Neuronal stem cell (in vitro differentiated cells): Measurements from ENCODE around the gene PRR16.
"Not testable (repeated sequence)": the region's sequence is repeated elsewhere in the genome, so short reads cannot be mapped to it uniquely, and the experiment has no call there.

ENCODE experiments used
- DNase-seq: peaks from one replicate; pipeline ENCODE4 v3.0.0-alpha.2; 2013; ENCODE audit warnings: low spot score
- H2AFZ ChIP-seq: one replicate; pipeline ENCODE4 v1.6.1; 2013; ENCODE audit warnings: mild to moderate bottlenecking, low read length, inconsistent platforms
- H2AK5ac ChIP-seq: 2 replicates; pipeline ENCODE4 v1.6.1; 2013; ENCODE audit warnings: low read depth, mild to moderate bottlenecking, inconsistent platforms, low read length, moderate library complexity, mixed read lengths
- H2BK120ac ChIP-seq: 2 replicates; pipeline ENCODE4 v1.6.1; 2013; ENCODE audit warnings: low read depth, mild to moderate bottlenecking, inconsistent platforms, low read length, moderate library complexity, mixed read lengths
- H2BK12ac ChIP-seq: one replicate; pipeline ENCODE4 v1.6.1; 2013; ENCODE audit warnings: low read length, inconsistent platforms
- H2BK15ac ChIP-seq: 2 replicates; pipeline ENCODE4 v1.6.1; 2013; ENCODE audit warnings: mild to moderate bottlenecking, low read length, inconsistent platforms, mixed read lengths
- H2BK5ac ChIP-seq: one replicate; pipeline ENCODE4 v1.6.1; 2013; ENCODE audit warnings: inconsistent platforms, mild to moderate bottlenecking, low read length, moderate library complexity
- H3K14ac ChIP-seq: one replicate; pipeline ENCODE4 v1.6.1; 2013; ENCODE audit warnings: low read length, inconsistent platforms
- H3K18ac ChIP-seq: 2 replicates; pipeline ENCODE4 v1.6.1; 2013; ENCODE audit warnings: low read length, inconsistent platforms
- H3K23ac ChIP-seq: 2 replicates; pipeline ENCODE4 v1.6.1; 2013; ENCODE audit warnings: low read depth, mild to moderate bottlenecking, mixed read lengths, low read length, inconsistent platforms; ENCODE audit not compliant: poor library complexity
- H3K27ac ChIP-seq: replicated peaks from 3 replicates; pipeline ENCODE4 v1.5.1; 2013; ENCODE audit warnings: low read length, inconsistent platforms
- H3K27me3 ChIP-seq, 3 experiments: 2 replicates each; pipeline ENCODE4 v1.6.1; 2013; ENCODE audit warnings: low read length in 3 of 3, mild to moderate bottlenecking in 2 of 3, inconsistent platforms in 1 of 3, low read depth in 1 of 3, mixed read lengths in 1 of 3, moderate library complexity in 1 of 3; ENCODE audit not compliant: control insufficient read depth in 3 of 3, insufficient read depth in 3 of 3
- H3K36me3 ChIP-seq, 2 donors: replicated peaks in 1 of 2; 2 replicates each; pipeline ENCODE4 v1.6.1; 2013; ENCODE audit warnings: low read length in 2 of 2; ENCODE audit not compliant: control insufficient read depth in 2 of 2, insufficient read depth in 2 of 2
- H3K4ac ChIP-seq: 2 replicates; pipeline ENCODE4 v1.6.1; 2013; ENCODE audit warnings: inconsistent platforms, mild to moderate bottlenecking, low read length, moderate library complexity
- H3K4me1 ChIP-seq, 2 donors: 1 replicate in 1 of 2; 2 replicates in 1 of 2; pipeline ENCODE4 v1.6.1; 2013; ENCODE audit warnings: low read length in 2 of 2, low read depth in 1 of 2; ENCODE audit not compliant: control insufficient read depth in 2 of 2, insufficient read depth in 1 of 2
- H3K4me2 ChIP-seq: one replicate; pipeline ENCODE4 v1.6.1; 2013; ENCODE audit warnings: mild to moderate bottlenecking, low read length, inconsistent platforms; ENCODE audit not compliant: insufficient read depth, poor library complexity, severe bottlenecking
- H3K4me3 ChIP-seq, 2 donors: 2 replicates each; pipeline ENCODE4 v1.5.1; 2013; ENCODE audit warnings: low read length in 2 of 2, mild to moderate bottlenecking in 2 of 2, inconsistent platforms in 1 of 2, moderate library complexity in 1 of 2
- H3K79me1 ChIP-seq: one replicate; pipeline ENCODE4 v1.6.1; 2013; ENCODE audit warnings: low read depth, mild to moderate bottlenecking, inconsistent platforms, low read length, moderate library complexity
- H3K9ac ChIP-seq: one replicate; pipeline ENCODE4 v1.6.1; 2013; ENCODE audit warnings: mild to moderate bottlenecking, low read depth, low read length, inconsistent platforms; ENCODE audit not compliant: poor library complexity
- H3K9me3 ChIP-seq, 2 donors: replicated peaks in 1 of 2; 2 replicates each; pipeline versions ENCODE3 to v1.6.1; 2013; ENCODE audit warnings: low read length in 2 of 2, mild to moderate bottlenecking in 2 of 2, inconsistent platforms in 1 of 2, low read depth in 1 of 2, mixed read lengths in 1 of 2, moderate library complexity in 1 of 2; ENCODE audit not compliant: control insufficient read depth in 2 of 2, insufficient read depth in 1 of 2
- H4K8ac ChIP-seq: one replicate; pipeline ENCODE4 v1.6.1; 2013; ENCODE audit warnings: low read depth, mild to moderate bottlenecking, inconsistent platforms, low read length, moderate library complexity
- H4K91ac ChIP-seq: one replicate; pipeline ENCODE4 v1.6.1; 2013; ENCODE audit warnings: low read length, low read depth, mild to moderate bottlenecking, inconsistent platforms; ENCODE audit not compliant: poor library complexity
- WGBS, 2 donors: extraction: QIAGEN DNeasy Blood & Tissue Kit; methylation state at CpG; one replicate each; pipeline ENCODE4 v1.1.7; 2013; ENCODE audit warnings: missing lambda C conversion rate in 2 of 2, mixed read lengths in 1 of 2; ENCODE audit not compliant: insufficient read length in 2 of 2, insufficient replicate concordance in 1 of 2; ENCODE audit errors: extremely low coverage in 2 of 2; 5-methylcytosine and 5-hydroxymethylcytosine counted together

Gene PRR16

DNA sequence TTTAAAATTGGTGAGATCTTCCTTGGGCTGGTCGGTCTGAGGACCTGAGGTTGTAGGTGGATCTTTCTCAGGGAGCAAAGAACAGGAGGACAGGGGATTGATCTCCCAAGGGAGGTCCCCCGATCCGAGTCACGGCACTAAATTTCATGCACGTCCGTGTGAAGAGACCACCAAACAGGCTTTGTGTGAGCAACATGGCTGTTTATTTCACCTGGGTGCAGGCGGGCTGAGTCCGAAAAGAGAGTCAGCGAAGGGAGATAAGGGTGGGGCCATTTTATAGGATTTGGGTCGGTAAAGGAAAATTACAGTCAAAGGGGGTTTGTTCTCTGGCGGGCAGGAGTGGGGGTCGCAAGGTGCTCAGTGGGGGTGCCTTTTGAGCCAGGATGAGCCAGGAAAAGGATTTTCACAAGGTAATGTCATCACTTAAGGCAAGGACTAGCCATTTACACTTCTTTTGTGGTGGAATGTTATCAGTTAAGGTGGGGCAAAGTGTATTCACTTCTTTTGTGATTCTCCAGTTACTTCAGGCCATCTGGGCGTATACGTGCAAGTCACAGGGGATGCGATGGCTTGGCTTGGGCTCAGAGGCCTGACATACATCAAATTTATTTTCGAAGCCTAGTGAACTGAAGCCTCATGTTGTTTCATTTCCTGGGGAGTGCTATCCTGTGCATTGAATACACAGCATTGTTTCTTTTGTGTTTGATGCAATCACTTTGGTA, 238.9 kb downstream of the PRR16 start:
- WGBS, 2 donors = no CpG with 5 or more reads among the region's 16 CpGs
- H2BK5ac ChIP-seq, H3K14ac ChIP-seq, H3K27ac ChIP-seq, H4K8ac ChIP-seq, H3K4me3 ChIP-seq, H3K4me1 ChIP-seq, H3K9me3 ChIP-seq, H3K9ac ChIP-seq, H3K18ac ChIP-seq, H2BK120ac ChIP-seq, H3K23ac ChIP-seq, H2BK15ac ChIP-seq, H4K91ac ChIP-seq, H3K36me3 ChIP-seq, H2AK5ac ChIP-seq, H2AFZ ChIP-seq, DNase-seq, H3K27me3 ChIP-seq, H2BK12ac ChIP-seq, H3K79me1 ChIP-seq, H3K4ac ChIP-seq: not testable (repeated sequence)
- peak overlapping the region; percentile 11 for H3K4me2 ChIP-seq

DNA sequence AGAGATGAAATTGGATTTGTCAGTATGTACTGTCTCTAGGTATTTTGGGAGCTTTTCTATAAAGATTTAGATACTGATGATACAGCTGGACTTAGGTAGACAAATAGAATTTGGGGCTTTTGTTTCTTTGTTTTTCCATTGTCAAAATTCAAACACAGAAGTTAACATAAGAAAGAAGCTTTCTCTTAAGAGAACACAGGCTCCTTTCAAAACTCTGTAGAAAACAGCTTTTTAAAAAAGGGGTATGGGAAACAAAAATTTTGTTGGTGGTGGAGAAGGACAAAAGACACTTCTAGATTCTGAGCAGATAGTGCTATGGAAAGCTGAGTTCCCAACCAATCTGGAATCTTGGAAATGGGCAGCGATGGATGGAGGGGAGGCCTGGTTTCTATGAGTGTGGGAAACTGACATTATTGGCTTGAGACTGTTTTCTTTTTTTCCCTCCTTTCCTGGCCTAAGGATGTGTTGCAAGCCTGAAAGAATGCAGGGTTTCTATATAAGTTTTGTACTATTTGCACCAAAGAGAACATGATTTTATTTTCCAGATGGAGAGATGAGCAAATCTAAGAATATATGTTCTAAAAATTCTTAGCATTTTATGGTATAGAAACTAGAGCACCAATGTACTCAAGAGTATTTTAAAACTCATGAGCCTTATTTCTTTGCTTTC, 240.0 kb downstream of the PRR16 start:
- H2BK120ac ChIP-seq = no peak overlapping the region
- no peak overlapping the region for H3K4me2 ChIP-seq
- no peak for DNase-seq
- no peak overlapping the region for H3K4me3 ChIP-seq
- no peak overlapping the region for H3K18ac ChIP-seq
- H4K8ac ChIP-seq = no peak overlapping the region
- no peaks in the 10 kb centered on the region for H3K4me1 ChIP-seq
- H3K9me3 ChIP-seq = no peaks in the 10 kb centered on the region
- H3K79me1 ChIP-seq = no peaks in the 10 kb centered on the region
- H4K91ac ChIP-seq = no peak overlapping the region
- H3K4ac ChIP-seq = no peak overlapping the region
- no CpG with 5 or more reads among the region's 1 CpG for WGBS, 2 donors
- H2AFZ ChIP-seq = no peak overlapping the region
- H3K36me3 ChIP-seq = no peaks in the 10 kb centered on the region
- H2AK5ac ChIP-seq = no peak overlapping the region
- H3K27me3 ChIP-seq = peaks cover 0 to 5% (median 0%) of the 10 kb centered on the region in 3 experiments
- no peak overlapping the region for H3K14ac ChIP-seq
- no peak overlapping the region for H2BK12ac ChIP-seq
- H2BK15ac ChIP-seq = no peak overlapping the region
- H3K23ac ChIP-seq = no peak overlapping the region
- no peak overlapping the region for H2BK5ac ChIP-seq
- no peak overlapping the region for H3K9ac ChIP-seq
- H3K27ac ChIP-seq = no peak overlapping the region

DNA sequence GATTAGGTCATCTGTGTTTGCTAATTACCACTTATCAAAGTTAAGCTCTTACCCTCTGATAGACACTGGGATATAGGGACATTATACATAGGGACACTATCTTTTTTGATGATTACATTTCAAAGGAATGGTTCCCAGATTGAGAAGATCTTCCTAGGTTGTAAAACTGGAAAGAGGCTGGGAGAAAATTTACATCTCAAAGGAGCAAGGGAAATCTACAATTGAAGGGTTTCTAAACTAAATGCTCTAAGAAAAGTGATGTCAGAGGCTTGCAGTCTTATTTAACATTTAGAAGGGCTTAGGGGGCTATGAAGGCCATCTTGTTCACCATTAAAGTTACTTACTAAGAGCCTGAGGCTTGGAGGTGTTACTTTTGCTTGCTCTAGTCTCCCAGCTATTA, 242.8 kb downstream of the PRR16 start:
- no peak overlapping the region for H3K23ac ChIP-seq
- H2BK12ac ChIP-seq = no peak overlapping the region
- H3K4me3 ChIP-seq = no peak overlapping the region
- no peaks in the 10 kb centered on the region for H3K79me1 ChIP-seq
- no peak overlapping the region for H3K9ac ChIP-seq
- peaks cover 0 to 5% (median 0%) of the 10 kb centered on the region in 3 experiments for H3K27me3 ChIP-seq
- H3K18ac ChIP-seq = no peak overlapping the region
- no peaks in the 10 kb centered on the region for H3K9me3 ChIP-seq
- H3K4me2 ChIP-seq = no peak overlapping the region
- no peak overlapping the region for H2AK5ac ChIP-seq
- H4K8ac ChIP-seq = no peak overlapping the region
- no peak overlapping the region for H2BK5ac ChIP-seq
- no peaks in the 10 kb centered on the region for H3K4me1 ChIP-seq
- H4K91ac ChIP-seq = no peak overlapping the region
- H3K14ac ChIP-seq = no peak overlapping the region
- no peak overlapping the region for H3K27ac ChIP-seq
- no peak overlapping the region for H2BK15ac ChIP-seq
- H3K36me3 ChIP-seq = no peaks in the 10 kb centered on the region
- no peak overlapping the region for H3K4ac ChIP-seq
- no peak for DNase-seq
- H2BK120ac ChIP-seq = no peak overlapping the region
- H2AFZ ChIP-seq = peak overlapping the region; percentile 61

DNA sequence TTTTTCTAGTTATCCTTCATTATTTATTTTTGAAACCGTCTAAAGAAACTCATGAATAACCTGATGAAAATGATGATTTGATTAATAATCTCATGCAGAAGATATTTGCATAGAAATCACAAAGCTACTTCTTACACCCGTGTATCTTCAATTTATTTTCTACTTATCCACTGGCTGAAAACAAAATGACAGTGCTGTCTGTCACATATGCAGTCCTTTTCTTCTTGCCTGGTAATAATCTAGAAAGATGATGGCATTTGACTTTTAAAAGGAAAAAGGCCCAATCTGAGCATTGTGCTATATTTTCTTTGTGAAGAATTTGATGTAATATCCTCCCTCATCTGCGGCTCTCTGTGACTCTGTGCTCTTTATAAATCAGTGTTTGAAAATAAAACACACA, 253.3 kb downstream of the PRR16 start:
- Histone ChIP-seq H3K79me1 (no peaks in the 10 kb centered on the region), H3K36me3 (no peaks in the 10 kb centered on the region), H3K9me3 (no peaks in the 10 kb centered on the region), H4K91ac (no peak overlapping the region), H2AK5ac (no peak overlapping the region), H3K27ac (no peak overlapping the region), H2BK12ac (no peak overlapping the region), H3K4me1 (no peaks in the 10 kb centered on the region), H2BK120ac (no peak overlapping the region), H3K18ac (no peak overlapping the region), H3K27me3 (no peaks in the 10 kb centered on the region), H3K14ac (no peak overlapping the region), H2AFZ (no peak overlapping the region), H3K9ac (no peak overlapping the region), H3K23ac (no peak overlapping the region), H3K4me3 (no peak overlapping the region), H3K4me2 (no peak overlapping the region), H2BK5ac (no peak overlapping the region), H3K4ac (no peak overlapping the region), H2BK15ac (no peak overlapping the region), H4K8ac (no peak overlapping the region)
- no CpG with 5 or more reads among the region's 3 CpGs for WGBS, 2 donors
- no peak for DNase-seq
